Fibroblast of the conjunctiva (primary cell): ENCODE data around the gene HOXC5.

Experiments used
- DNase-seq: peaks from one replicate; pipeline ENCODE4 v3.0.0-alpha.2; 2010; ENCODE audit warnings: low read depth

Gene HOXC5

DNA sequence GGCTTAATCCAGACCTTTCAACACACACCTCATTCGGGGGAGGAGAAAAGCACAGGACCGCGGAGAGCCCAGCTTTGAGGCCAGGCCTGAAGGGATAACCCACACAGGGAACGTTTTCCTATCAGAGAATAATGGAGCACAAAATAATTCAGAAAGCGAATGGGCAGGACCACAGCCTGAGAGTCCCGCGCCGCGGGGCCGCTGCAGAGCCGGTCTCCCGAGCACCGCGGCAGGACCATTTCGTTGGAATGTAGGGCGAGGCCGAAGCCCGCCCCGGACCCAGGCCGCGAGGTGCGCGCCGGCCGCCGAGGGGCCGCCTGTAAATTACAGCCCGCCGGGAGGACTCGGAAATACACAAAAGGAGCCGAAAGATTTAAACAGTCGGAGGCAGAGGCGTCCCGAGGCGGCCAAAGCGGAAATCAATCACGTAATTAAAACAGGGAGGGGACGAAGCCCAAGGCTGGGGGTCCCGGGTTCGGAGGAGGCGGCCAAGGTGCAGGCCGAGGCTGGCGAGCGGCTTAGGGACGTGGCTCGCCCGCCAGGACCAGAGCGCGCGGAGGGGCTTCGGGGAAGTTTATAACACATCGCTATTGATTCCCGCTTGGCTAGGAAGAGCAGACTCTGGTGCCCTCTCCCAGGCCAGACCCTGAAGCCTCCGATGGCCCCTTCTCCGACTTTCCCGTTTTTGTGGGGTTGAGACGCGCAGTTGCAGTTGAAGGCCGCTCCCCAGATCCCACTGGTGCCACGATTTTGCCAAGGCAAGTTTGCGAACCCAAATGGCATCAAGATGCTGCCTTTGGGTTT, 14.5 kb downstream of the HOXC5 start:
- DNase-seq = no peak

DNA sequence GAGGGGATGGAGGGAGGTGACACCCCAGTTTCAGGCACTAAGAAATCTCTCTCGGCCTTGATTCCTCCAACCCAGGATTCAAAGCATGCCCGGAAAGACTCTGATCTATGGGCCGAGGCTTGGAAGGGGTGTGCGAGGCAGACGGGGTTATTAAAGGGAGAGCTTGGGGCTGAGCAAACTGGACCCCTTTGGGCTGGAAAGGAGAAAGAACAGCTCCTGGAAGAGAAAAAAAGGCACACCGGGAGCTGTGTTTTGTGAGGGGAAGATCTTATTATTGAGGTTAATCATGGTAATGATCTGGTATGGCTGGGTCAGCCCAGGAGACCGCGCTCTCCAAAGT, 15.1 kb downstream of the HOXC5 start:
- no peak for DNase-seq

- no peak for DNase-seq
Measured at GRCh38 chr12:54048406-54049093, 15.7 kb downstream of the HOXC5 start.

DNA sequence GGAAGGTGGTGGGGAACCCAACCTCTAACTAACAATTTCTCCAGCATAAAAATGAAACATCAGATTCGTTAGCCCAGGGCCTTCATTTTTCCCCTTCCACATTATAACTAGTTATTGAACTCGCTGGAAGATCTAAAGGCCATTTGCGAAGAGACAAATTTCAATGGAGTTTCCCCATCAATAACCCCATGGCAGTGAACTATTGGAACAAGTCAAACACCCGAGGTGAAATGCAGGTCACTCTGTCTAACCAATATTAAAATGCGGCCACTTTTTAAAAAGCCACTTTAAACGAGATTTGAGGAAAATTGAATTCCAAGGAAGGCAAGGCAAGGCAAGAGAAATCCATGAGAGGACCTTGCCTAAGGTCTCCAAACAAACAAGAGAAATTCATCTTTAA, 16.3 kb downstream of the HOXC5 start:
- DNase-seq = no peak

GRCh38 chr12:54050482-54050810, 17.6 kb downstream of the HOXC5 start:
- no peak for DNase-seq

- no peak for DNase-seq
Measured at GRCh38 chr12:54051026-54051842, 18.4 kb downstream of the HOXC5 start.

DNA sequence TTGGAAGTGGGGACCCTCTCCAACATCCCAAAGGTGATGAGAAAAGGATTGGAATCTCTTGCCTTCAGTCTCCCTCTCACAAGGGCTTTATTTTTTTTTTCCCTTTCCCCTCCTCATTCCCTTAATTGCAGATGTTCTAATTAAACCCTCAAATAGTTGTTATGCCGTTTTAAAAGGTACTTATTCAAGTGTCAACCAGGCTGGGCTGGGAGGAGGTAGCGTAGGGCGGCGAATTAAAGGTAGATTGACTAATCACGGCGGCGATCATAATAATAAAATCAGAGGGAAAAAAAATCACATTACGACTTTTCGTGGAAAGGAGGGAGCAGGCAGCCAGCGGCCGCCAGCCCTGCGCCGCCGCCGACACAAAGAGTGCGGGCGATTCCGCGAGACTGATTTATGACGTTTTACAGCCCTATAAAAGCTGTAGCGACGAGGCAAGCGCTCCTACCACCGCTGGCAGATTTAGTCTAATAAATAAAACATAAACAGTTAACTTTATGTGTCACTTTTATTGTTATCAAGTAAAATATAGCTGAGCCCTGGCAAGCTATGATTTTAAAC, 19.1 kb downstream of the HOXC5 start:
- no peak for DNase-seq

DNA sequence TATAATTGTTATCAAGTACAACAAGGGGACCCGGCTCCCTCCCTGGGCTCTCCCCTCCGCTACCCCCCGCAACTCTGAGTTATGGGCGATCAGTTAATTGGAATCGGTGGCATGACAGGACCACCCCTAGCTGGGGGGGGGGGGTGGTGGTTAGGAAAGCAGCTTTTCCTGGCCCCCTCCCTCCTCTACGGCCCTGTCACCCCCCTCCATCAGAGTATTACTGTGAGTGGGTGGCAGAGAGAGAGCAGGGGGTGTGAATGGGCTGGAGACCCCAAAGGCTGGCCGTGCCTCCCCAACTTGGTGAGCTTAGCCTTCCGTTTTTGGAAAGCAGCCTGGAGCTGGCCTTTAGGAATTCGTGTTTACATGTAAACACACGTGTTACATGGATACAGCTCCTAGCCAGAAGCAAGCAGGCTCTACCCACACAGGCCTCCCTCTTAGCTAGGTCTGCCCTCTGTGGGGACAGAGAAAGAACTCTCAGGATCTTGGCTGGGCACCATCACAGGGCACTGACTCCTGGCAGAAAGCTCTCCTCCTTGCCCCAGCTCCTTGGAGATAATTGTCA, 19.7 kb downstream of the HOXC5 start:
- DNase-seq = no peak

DNA sequence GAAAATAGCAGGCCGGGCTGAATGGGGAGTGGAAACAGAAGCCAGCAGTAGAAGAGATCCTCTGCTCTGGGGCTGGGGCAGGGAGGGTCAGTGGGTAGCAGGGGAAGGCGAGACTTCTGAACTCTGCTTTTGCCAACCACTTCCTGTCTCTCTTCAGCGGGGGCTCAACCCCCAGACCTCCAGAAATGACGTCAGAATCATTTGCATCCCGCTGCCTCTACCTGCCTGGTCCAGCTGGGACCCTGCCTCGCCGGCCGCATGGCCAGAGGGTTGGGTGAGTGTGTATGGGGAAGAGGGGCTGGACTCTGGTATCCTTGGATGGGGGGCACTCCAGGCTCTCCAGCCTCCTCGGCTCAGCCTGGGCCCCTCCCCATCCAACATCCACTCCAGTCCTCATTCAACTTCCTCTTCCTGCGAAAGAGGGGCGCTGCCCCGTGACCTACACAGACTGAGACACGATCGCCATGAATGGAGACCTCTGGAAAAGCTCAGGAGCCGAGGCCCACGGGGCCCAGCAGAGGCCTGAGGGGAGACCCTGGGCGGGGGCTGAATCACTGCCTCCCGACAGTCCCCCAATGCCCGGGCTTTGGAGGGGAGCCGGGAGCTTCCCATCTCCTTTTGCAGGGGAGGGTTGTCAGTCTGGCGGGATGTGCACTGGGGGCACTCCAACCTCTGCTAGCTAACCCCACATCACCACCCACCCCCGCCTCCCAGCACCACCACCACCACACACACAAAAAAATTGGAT, 20.3 kb downstream of the HOXC5 start:
- DNase-seq = no peak

GRCh38 chr12:54053751-54054741, 21.2 kb downstream of the HOXC5 start, which contains the start of gene HOXC4:
Gene HOXC4, plus strand, starts transcription at chr12:54053835. Its CDS starts 88 bp downstream, at chr12:54053923.
- DNase-seq = no peak

GRCh38 chr12:54054742-54055194, 21.9 kb downstream of the HOXC5 start:
- no peak for DNase-seq

DNA sequence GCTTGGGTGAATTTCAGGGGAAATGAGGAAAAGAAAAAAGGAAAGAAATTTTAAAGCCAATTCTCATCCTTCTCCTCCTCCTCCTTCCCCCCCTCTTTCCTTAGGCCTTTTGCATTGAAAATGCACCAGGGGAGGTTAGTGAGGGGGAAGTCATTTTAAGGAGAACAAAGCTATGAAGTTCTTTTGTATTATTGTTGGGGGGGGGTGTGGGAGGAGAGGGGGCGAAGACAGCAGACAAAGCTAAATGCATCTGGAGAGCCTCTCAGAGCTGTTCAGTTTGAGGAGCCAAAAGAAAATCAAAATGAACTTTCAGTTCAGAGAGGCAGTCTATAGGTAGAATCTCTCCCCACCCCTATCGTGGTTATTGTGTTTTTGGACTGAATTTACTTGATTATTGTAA, 22.7 kb downstream of the HOXC5 start:
- DNase-seq = no peak

GRCh38 chr12:54056110-54056509, 23.3 kb downstream of the HOXC5 start:
- DNase-seq = no peak

DNA sequence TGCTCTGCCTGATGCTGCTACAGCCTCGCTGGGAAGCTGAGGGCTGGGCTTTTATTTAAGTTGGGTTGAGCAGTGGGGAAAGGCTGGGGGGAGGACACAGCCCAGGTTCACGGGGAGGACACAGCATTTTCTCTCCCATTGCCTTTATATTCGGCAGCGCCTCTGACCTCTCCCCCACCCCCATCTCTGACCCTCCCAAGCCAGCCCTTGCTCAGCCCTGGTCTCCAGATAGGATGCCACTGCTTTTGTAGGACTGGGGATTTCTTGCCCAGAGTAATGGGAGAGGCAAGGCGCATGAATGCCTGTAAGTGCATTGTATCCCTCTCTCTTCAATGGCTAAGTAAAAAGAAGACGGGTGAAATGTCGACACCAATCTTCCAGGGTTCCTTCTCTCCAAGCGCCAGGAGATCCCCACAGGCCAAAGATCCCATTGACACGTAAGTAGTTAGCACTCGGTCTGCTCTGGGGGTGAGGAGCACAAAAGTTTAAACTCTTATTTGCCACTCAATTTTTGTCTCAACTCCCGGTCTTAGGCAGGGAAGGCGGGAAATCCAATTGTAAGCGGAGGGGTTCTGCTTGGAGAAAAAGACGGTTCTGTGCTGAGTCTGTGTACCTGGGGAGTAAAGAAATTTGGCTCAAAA, 25.4 kb downstream of the HOXC5 start:
- DNase-seq = no peak

- no peak for DNase-seq
Measured at GRCh38 chr12:54059668-54060067, 26.8 kb downstream of the HOXC5 start.

DNA sequence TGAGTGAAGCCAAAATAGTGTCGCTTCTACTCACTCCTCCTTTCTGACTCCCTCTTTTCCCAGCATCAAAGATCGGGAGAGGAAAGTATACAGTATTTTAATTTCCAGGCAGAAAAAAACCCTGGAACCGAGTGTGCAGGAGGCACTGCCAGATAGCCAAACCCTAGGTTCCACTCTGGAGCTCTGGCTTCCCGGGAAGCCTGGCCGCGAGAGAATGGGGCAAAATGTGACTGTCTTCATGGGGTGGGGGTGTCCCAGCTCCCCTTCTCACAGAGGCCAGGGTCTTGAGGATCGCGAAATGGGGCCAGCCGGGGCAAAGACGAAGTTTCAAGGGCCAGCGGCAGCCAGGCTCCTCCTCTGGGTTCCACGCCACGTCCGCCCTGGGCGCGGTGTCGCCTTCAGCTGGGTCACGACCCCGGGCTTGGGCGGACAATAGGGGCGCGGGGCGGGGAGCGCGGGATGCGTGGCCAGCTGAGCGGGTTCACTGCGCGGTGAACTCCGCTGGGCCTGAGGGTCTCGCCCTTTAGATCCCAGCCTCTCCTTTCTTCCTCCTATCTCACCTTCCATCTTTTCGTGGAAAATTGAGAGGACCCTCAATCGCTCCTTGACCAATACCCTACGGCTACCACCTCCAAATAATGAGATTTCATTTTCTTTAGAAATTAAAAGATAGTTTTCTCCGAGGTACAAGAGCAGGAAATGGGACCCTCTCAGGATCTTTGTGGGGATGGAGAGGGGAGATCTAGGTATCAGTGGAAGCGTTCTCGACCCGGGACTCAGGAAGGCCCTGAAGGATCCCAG, 27.5 kb downstream of the HOXC5 start:
- no peak for DNase-seq

DNA sequence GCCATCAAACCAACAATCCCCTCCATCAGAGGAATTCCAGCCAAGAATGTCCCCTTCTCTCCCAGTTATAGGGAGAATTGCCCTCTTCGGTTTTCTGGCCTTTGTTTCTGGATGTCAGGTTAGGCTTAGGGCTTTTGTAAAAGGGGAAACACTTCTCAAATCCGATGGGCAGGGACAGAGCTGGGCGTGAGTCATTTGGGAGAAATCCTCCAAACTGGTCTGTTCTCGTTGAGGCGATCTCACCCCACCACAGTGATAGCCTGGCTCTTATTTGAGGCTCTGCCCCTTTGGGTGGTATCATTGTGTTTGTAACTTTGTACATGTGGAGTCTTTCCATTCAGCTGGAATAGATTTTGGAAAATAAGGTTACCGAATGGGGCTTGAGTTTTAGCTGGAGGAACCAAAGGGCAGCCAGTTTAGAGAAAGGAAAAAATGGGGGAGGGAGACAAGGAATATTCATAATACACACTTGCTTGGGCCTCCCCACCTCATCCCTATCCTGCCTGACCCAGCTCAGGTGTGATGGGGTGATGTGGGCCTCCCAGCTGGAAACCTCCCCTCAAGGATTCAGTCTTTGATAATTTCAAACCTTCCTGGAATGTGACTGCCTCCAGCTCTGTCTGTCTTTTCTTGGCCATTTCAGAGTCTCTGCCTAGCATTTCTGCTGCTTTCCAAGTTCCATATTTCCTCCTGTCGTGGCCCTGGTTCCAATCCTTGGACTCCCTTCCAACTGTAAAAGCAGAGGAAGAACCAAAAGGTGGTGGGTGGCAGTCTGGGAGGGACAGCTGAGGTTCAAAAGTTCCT, 28.3 kb downstream of the HOXC5 start:
- DNase-seq = no peak

DNA sequence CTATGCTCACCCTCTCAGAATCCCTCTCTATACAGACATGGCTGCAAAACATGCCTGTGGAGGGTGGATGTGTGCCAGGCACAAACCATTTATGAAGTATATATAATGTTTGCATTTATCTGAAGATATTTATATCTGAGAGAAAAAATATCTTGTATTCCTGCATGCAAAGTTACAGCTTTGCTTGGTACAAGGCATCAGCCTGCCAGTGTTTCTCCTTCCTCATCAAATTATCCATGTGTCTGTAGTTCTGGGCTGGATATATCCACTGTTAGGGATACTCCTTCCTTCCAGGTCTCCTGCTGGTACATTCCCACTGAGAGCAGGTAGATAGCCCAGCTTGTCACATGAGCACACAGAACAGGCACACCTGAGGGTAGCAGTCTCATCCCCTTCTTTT, 32.8 kb downstream of the HOXC5 start:
- no peak for DNase-seq
